Measurements from ENCODE around the gene AMH. TPM values are rescaled to one million over a fixed set of nuclear protein-coding genes. Genes with fewer than 3 reads are reported as not detected.

AMH gene
- total and polyA plus RNA-seq, 2 of the 13 experiments (the other 11 are each of a cell fraction or from before 2014, with no cell fraction given) = 0.03 to 0.18 TPM

- TF ChIP-seq, protein P1, sequence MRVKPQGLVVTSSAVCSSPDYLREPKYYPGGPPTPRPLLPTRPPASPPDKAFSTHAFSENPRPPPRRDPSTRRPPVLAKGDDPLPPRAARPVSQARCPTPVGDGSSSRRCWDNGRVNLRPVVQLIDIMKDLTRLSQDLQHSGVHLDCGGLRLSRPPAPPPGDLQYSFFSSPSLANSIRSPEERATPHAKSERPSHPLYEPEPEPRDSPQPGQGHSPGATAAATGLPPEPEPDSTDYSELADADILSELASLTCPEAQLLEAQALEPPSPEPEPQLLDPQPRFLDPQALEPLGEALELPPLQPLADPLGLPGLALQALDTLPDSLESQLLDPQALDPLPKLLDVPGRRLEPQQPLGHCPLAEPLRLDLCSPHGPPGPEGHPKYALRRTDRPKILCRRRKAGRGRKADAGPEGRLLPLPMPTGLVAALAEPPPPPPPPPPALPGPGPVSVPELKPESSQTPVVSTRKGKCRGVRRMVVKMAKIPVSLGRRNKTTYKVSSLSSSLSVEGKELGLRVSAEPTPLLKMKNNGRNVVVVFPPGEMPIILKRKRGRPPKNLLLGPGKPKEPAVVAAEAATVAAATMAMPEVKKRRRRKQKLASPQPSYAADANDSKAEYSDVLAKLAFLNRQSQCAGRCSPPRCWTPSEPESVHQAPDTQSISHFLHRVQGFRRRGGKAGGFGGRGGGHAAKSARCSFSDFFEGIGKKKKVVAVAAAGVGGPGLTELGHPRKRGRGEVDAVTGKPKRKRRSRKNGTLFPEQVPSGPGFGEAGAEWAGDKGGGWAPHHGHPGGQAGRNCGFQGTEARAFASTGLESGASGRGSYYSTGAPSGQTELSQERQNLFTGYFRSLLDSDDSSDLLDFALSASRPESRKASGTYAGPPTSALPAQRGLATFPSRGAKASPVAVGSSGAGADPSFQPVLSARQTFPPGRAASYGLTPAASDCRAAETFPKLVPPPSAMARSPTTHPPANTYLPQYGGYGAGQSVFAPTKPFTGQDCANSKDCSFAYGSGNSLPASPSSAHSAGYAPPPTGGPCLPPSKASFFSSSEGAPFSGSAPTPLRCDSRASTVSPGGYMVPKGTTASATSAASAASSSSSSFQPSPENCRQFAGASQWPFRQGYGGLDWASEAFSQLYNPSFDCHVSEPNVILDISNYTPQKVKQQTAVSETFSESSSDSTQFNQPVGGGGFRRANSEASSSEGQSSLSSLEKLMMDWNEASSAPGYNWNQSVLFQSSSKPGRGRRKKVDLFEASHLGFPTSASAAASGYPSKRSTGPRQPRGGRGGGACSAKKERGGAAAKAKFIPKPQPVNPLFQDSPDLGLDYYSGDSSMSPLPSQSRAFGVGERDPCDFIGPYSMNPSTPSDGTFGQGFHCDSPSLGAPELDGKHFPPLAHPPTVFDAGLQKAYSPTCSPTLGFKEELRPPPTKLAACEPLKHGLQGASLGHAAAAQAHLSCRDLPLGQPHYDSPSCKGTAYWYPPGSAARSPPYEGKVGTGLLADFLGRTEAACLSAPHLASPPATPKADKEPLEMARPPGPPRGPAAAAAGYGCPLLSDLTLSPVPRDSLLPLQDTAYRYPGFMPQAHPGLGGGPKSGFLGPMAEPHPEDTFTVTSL (CRISPR knock-in tag; IDR thresholded peaks at IDR 0.05; ENCODE audit: borderline replicate concordance) = no peak
- TF ChIP-seq, protein P2, sequence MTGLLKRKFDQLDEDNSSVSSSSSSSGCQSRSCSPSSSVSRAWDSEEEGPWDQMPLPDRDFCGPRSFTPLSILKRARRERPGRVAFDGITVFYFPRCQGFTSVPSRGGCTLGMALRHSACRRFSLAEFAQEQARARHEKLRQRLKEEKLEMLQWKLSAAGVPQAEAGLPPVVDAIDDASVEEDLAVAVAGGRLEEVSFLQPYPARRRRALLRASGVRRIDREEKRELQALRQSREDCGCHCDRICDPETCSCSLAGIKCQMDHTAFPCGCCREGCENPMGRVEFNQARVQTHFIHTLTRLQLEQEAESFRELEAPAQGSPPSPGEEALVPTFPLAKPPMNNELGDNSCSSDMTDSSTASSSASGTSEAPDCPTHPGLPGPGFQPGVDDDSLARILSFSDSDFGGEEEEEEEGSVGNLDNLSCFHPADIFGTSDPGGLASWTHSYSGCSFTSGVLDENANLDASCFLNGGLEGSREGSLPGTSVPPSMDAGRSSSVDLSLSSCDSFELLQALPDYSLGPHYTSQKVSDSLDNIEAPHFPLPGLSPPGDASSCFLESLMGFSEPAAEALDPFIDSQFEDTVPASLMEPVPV (CRISPR knock-in tag; IDR thresholded peaks at IDR 0.05) = no peak; the same call in 1 of the 2 replicates
- TF ChIP-seq TOPORS (CRISPR knock-in tag; IDR thresholded peaks at IDR 0.05) = 0 out of 2 replicates have a peak, but pooled peaks have one; percentile 42
- TF ChIP-seq, protein P3, sequence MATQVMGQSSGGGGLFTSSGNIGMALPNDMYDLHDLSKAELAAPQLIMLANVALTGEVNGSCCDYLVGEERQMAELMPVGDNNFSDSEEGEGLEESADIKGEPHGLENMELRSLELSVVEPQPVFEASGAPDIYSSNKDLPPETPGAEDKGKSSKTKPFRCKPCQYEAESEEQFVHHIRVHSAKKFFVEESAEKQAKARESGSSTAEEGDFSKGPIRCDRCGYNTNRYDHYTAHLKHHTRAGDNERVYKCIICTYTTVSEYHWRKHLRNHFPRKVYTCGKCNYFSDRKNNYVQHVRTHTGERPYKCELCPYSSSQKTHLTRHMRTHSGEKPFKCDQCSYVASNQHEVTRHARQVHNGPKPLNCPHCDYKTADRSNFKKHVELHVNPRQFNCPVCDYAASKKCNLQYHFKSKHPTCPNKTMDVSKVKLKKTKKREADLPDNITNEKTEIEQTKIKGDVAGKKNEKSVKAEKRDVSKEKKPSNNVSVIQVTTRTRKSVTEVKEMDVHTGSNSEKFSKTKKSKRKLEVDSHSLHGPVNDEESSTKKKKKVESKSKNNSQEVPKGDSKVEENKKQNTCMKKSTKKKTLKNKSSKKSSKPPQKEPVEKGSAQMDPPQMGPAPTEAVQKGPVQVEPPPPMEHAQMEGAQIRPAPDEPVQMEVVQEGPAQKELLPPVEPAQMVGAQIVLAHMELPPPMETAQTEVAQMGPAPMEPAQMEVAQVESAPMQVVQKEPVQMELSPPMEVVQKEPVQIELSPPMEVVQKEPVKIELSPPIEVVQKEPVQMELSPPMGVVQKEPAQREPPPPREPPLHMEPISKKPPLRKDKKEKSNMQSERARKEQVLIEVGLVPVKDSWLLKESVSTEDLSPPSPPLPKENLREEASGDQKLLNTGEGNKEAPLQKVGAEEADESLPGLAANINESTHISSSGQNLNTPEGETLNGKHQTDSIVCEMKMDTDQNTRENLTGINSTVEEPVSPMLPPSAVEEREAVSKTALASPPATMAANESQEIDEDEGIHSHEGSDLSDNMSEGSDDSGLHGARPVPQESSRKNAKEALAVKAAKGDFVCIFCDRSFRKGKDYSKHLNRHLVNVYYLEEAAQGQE (IDR thresholded peaks at IDR 0.05; ENCODE audit: borderline replicate concordance in 1 of 2, low read depth in 1 of 2, low read length in 2 of 2) = no peak
- TF ChIP-seq, protein P4, sequence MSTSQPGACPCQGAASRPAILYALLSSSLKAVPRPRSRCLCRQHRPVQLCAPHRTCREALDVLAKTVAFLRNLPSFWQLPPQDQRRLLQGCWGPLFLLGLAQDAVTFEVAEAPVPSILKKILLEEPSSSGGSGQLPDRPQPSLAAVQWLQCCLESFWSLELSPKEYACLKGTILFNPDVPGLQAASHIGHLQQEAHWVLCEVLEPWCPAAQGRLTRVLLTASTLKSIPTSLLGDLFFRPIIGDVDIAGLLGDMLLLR (CRISPR knock-in tag; IDR thresholded peaks at IDR 0.05) = peak; percentile 57; the same call in 1 of the 2 replicates
- peak; percentile 64; the same call in 1 of the 2 replicates for TF ChIP-seq ZNF609 (CRISPR knock-in tag; IDR thresholded peaks at IDR 0.05; ENCODE audit: borderline replicate concordance)
- TF ChIP-seq ZFP36 (IDR thresholded peaks at IDR 0.05; ENCODE audit: borderline replicate concordance, low read depth, low read length, partially characterized antibody) = no peak
- TF ChIP-seq IRF2 (CRISPR knock-in tag; IDR thresholded peaks at IDR 0.05) = no peak
- no peak for TF ChIP-seq ZNF709 (CRISPR knock-in tag; IDR thresholded peaks at IDR 0.05)
- 0 out of 2 replicates have a peak, but pooled peaks have one; percentile 32 for TF ChIP-seq ZNF839 (CRISPR knock-in tag; IDR thresholded peaks at IDR 0.05; ENCODE audit: borderline replicate concordance)
These were observed 38.6 kb downstream of the AMH start (continued) for GRCh38 chr19:2287585-2288337.

All from HepG2 (cell line).